ENCODE data around the gene HCFC2.

- no peak for TF ChIP-seq ELF1 (IDR thresholded peaks at IDR 0.05)
- TF ChIP-seq POLR2AphosphoS5 (IDR thresholded peaks at IDR 0.05; ENCODE audit: low read depth, low read length) = no peak
- no peak for TF ChIP-seq GABPA (IDR thresholded peaks at IDR 0.05; ENCODE audit: low read depth)
- no peak for TF ChIP-seq USF1 (IDR thresholded peaks at IDR 0.05; ENCODE audit: borderline replicate concordance, low read depth)
Measured at GRCh38 chr12:104079024-104079423, 14.7 kb downstream of the HCFC2 start.
